Stimulated activated CD8-positive, alpha-beta memory T cell treated with anti-CD3 and anti-CD28 coated beads, Interleukin-4, amount 100 ng/mL, for 1 hour (primary cell): ENCODE measurements around the gene NCKAP5.

Experiments used
- DNase-seq, 2 donors: peaks; one replicate each; pipeline ENCODE4 v3.0.0-alpha.2; 2020; ENCODE audit warnings: low read depth in 2 of 2, low spot score in 1 of 2

Gene NCKAP5

GRCh38 chr2:133107058-133107815 lies 461.0 kb downstream of the NCKAP5 start:
- DNase-seq = no peak

GRCh38 chr2:133104871-133105270 lies 463.4 kb downstream of the NCKAP5 start:
- DNase-seq = no peak

GRCh38 chr2:133098787-133099186 lies 469.5 kb downstream of the NCKAP5 start:
- no peak for DNase-seq

GRCh38 chr2:133097666-133098065 lies 470.6 kb downstream of the NCKAP5 start:
- no peak for DNase-seq

- no peak for DNase-seq
Observed at GRCh38 chr2:133092571-133092970, 475.7 kb downstream of the NCKAP5 start.

- DNase-seq = no peak
Observed at GRCh38 chr2:133090358-133090757, 477.9 kb downstream of the NCKAP5 start.

- DNase-seq = no peak
Observed at GRCh38 chr2:133086176-133086575, 482.1 kb downstream of the NCKAP5 start.

- DNase-seq = no peak
Observed at GRCh38 chr2:133085646-133086045, 482.6 kb downstream of the NCKAP5 start.

GRCh38 chr2:133082034-133082433 lies 486.2 kb downstream of the NCKAP5 start:
- DNase-seq = no peak

- DNase-seq = no peak
Observed at GRCh38 chr2:133080822-133081221, 487.4 kb downstream of the NCKAP5 start.

- DNase-seq = no peak
Observed at GRCh38 chr2:133078667-133079411, 489.4 kb downstream of the NCKAP5 start.

- DNase-seq = no peak
Observed at GRCh38 chr2:133077269-133077822, 490.9 kb downstream of the NCKAP5 start.

GRCh38 chr2:133072837-133073694 lies 495.2 kb downstream of the NCKAP5 start:
- no peak for DNase-seq

GRCh38 chr2:133063775-133064174 lies 504.5 kb downstream of the NCKAP5 start:
- DNase-seq = no peak

- DNase-seq = no peak
Observed at GRCh38 chr2:133062931-133063665, 505.2 kb downstream of the NCKAP5 start.

- DNase-seq = no peak
Observed at GRCh38 chr2:133061874-133062593, 506.2 kb downstream of the NCKAP5 start.

GRCh38 chr2:133054297-133054696 lies 514.0 kb downstream of the NCKAP5 start:
- no peak for DNase-seq

- DNase-seq = no peak
Observed at GRCh38 chr2:133053541-133053940, 514.7 kb downstream of the NCKAP5 start.

GRCh38 chr2:133045787-133046186 lies 522.5 kb downstream of the NCKAP5 start:
- DNase-seq = no peak

- DNase-seq = no peak
Observed at GRCh38 chr2:133044556-133044955, 523.7 kb downstream of the NCKAP5 start.
